ENCODE measurements around the gene ZNF22. TPM values are rescaled to one million over a fixed set of nuclear protein-coding genes. Genes with fewer than 3 reads are reported as not detected.

Gene ZNF22
- total RNA-seq, 6 experiments from 2014 or later = 10.3 to 25.2 (median 12.2) TPM

DNA sequence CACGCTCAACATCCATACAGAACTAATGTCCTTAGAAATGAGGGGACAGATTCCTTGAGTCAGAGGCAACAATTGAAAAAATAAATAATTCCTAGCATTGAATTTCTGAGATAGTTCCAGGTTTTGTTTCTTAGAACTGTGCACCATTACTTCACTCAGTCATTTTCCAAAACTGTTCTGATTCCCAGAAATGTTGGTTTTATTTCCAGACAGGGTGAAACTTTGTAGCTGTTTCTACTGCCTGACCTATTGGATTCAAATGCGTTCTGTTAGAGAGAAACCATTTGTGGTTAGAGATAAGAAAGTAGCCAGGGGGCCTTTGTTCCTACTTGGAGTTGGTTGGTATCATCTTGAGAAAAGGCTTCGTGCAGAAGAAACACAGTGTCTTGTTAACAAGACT lies 14.1 kb upstream of the ZNF22 start:
- H3K4me3 ChIP-seq = no peak overlapping the region

DNA sequence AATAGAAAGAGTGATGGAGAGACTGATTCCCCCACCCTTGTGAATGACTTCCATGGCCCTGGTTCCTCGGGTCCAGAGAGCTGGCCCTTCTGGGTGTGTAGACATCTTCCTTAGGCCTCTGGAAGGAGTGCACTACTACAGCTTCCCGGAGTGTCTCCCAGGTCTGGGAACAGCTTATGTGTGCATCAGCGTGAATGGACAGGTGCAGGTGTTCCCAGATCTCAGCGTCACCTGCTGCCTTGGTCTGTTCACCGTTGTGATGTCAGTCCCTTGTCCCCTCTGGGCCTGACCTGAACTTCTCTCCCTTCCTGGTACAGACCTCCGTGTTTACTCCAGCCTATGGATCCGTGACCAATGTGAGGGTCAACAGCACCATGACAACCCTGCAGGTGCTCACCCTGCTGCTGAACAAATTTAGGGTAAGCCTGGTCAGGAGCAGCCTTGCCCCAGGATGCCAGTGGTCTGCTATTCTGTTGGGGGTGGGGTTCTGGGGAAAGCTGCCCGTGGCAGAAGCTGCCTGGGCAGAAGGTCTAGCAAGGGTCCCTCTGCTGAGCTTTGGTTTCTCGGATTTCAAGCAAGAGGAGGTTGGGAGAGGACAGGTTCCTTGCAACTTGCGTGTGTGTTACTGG lies 11.7 kb upstream of the ZNF22 start:
- peaks cover 0 to 6% (median 0%) of the 10 kb centered on the region in 4 donors for H3K36me3 ChIP-seq
- DNase-seq (no peak), ATAC-seq (no peak)

More for the DNA sequence above, 14.1 kb upstream of the ZNF22 start:
- WGBS (ENCODE audit: insufficient coverage, low coverage, low lambda C conversion rate, missing lambda C conversion rate) = 62% methylated on average over 3 of the region's 3 CpGs
- Histone ChIP-seq H3K9me3 (no peaks in the 10 kb centered on the region), H3K36me3 (peaks cover 0 to 6% (median 0%) of the 10 kb centered on the region in 4 donors), H3K27me3 (no peaks in the 10 kb centered on the region), H3K4me1 (peaks cover 0 to 50% (median 20%) of the 10 kb centered on the region in 4 donors), H3K27ac (no peak overlapping the region)
- DNase-seq (no peak), ATAC-seq (no peak)
- no peak for TF ChIP-seq CTCF (IDR thresholded peaks at IDR 0.05)
- TF ChIP-seq POLR2A (IDR thresholded peaks at IDR 0.05) = no peak
- intact Hi-C loops (cut with DNase I) = no loop called here

DNA sequence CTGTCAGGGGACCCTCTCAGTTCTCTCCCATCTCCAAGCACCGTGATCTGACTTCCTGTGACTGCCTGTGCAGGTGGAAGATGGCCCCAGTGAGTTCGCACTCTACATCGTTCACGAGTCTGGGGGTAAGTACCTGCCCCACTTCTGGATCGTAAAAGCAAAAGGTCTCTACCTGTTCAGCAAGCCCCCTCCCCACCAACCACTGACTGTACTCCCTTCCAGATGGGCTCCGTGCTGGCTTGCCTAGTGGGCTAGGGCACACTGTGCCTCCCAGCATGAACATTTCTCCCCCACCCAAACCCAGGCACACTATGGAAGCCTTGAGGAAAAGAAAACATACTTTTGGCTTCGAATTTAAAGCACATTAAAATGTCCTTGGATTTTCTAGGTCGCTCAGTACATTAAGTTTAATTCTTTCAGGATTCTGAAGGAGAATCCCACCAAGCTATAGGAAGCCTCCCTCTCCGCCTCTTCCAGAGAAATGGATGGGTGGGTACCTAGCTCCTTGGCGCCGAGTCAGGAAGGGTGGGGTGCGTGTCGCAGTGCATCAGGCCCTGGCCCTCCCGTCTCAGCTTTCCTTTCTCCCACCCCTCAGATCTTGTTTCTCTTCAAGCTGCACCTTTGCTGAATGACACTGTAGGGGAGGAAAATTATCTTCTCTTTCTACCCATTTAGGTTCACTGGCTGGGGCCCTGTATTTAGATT lies 11.0 kb upstream of the ZNF22 start:
- H3K4me3 ChIP-seq = no peak overlapping the region
- H3K27ac ChIP-seq = peak overlapping the region in 2 of 3 donors; percentile 65 to 82
- H3K4me1 ChIP-seq = peaks cover 0 to 59% (median 29%) of the 10 kb centered on the region in 4 donors
- WGBS (ENCODE audit: insufficient coverage, low coverage, low lambda C conversion rate, missing lambda C conversion rate) = 73% methylated on average over 10 of the region's 14 CpGs
- intact Hi-C loops (cut with DNase I) = no loop called here
- H3K9me3 ChIP-seq = no peaks in the 10 kb centered on the region
- peaks cover 0 to 6% (median 0%) of the 10 kb centered on the region in 4 donors for H3K36me3 ChIP-seq
- no peak for ATAC-seq
- H3K27me3 ChIP-seq = no peaks in the 10 kb centered on the region
- no peak for DNase-seq
- TF ChIP-seq CTCF (IDR thresholded peaks at IDR 0.05) (no peak), POLR2A (IDR thresholded peaks at IDR 0.05) (no peak)

More for the DNA sequence above, 11.7 kb upstream of the ZNF22 start:
- Histone ChIP-seq H3K4me1 (peaks cover 0 to 53% (median 26%) of the 10 kb centered on the region in 4 donors), H3K27ac (peak overlapping the region in 1 of 3 donors; percentile 82), H3K27me3 (no peaks in the 10 kb centered on the region), H3K4me3 (no peak overlapping the region), H3K9me3 (no peaks in the 10 kb centered on the region)
- 100% methylated on average over 4 of the region's 10 CpGs for WGBS (ENCODE audit: insufficient coverage, low coverage, low lambda C conversion rate, missing lambda C conversion rate)
- intact Hi-C loops (cut with DNase I) = no loop called here
- TF ChIP-seq POLR2A (IDR thresholded peaks at IDR 0.05) (no peak), CTCF (IDR thresholded peaks at IDR 0.05) (no peak)

DNA sequence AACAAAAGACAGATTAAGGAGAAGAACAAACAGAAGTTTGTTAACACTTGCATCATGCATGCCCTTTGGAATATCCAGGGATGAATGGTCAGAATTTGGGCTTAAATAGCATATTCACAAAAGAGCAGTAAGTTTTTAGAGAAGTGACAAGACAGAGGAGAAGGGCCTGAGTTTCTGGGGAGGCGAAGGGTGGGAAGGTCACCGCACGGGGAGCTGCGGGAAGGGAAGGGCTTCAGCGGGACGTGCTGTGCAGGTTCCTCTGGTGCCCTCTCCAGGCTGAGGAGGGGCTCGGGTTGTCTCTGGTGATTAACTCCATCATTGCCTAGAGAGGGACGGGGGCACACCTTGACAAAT lies 10.4 kb upstream of the ZNF22 start:
- no peak for DNase-seq
- Histone ChIP-seq H3K36me3 (peaks cover 0 to under 1% (median 0%) of the 10 kb centered on the region in 4 donors), H3K27me3 (no peaks in the 10 kb centered on the region), H3K4me1 (peaks cover 0 to 59% (median 32%) of the 10 kb centered on the region in 4 donors), H3K27ac (peak overlapping the region; percentile 14 to 82 (median 65)), H3K9me3 (no peaks in the 10 kb centered on the region), H3K4me3 (peak overlapping the region in 1 of 3 donors; percentile 1)
- intact Hi-C loops (cut with DNase I) = no loop called here
- peak; percentile 58 to 78 (median 62) for ATAC-seq
- TF ChIP-seq CTCF (IDR thresholded peaks at IDR 0.05) (peak in 3 of 4 donors; percentile 22 to 35 (median 30)), POLR2A (IDR thresholded peaks at IDR 0.05) (no peak)
- WGBS (ENCODE audit: insufficient coverage, low coverage, low lambda C conversion rate, missing lambda C conversion rate) = 8% methylated on average over 7 of the region's 8 CpGs
